Measurements from ENCODE around the gene CLDN2.

DNA sequence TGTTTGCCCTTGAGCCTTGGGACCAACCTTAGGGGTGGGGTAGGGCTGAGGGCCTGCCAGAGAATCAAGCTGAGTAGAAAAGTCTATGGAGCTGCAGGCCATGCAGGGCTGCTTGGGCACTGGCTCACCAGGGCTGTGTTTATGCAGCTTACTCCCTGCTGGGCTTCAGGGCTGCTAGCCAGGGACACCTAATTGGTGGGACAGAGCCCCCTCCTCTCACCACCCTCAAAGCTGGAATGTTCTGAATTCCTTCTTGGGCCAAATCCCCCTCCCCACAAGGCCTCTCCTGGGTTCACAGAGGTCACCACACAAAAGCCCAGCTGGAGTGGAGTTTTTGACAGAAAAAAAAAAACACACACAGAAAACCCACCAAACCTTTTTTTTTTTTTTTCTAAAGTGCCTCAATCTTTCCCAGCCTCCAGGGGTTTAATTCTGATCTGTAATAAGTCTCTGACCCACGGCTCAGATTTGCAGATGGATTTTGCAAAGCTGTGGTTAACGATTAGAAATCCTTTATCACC is at the start of gene CLDN2:
- no peak for TF ChIP-seq EZH2phosphoT487 (IDR thresholded peaks at IDR 0.05; ENCODE audit: low read length)
- no peak for TF ChIP-seq CTCF (IDR thresholded peaks at IDR 0.05; ENCODE audit: low read length)
- no peak for TF ChIP-seq EZH2 (optimal IDR thresholded peaks at IDR 0.05; ENCODE audit: low read depth, low read length)

All from MM.1S (cell line).